Cortex of kidney (tissue), 1 donor: ENCODE results near the gene DOCK9.
"Not testable (repeated sequence)": the region's sequence is repeated elsewhere in the genome, so short reads cannot be mapped to it uniquely, and the experiment has no call there.

Source experiments
- DNase-seq: peaks from one replicate; lab custom pipeline; 2025; lab: John Stamatoyannopoulos, UW

Gene DOCK9

DNA sequence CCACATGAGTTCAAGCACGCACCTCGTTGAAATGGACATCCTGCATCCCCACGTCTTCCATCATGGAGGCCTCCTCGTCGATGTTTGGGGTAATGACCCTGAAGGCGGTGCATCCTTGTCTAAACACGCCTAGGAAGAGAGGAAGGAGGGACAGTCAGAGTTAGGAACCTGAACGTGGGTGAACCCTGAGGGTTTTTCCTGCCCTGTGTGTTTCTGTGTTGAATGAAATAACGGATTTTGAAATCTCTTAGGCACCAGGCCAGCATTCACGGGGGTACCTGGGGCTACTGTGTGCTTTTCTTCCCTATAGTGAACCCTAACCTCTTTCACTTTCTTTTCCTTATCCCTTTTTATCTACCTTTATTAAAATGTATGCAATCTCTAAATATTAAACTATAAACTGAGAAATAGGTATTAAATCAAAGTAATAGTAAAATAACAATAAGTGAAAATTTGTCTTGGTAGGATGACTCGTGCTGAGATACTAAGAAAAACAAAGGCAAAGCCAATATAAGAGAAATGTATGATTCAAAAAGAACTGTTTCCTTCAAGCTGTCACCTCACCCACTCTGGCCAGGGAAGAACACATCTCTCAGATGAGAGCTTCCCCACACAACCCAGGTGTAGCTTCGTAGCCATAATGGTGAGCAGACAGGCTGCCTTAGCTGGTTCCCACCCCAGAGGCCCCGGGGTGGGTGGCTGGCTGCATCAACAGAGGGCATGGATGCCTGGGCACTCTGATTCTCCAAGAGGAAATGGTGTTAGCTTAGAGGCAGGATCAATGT lies 153.3 kb downstream of the DOCK9 start:
- no peak for DNase-seq

DNA sequence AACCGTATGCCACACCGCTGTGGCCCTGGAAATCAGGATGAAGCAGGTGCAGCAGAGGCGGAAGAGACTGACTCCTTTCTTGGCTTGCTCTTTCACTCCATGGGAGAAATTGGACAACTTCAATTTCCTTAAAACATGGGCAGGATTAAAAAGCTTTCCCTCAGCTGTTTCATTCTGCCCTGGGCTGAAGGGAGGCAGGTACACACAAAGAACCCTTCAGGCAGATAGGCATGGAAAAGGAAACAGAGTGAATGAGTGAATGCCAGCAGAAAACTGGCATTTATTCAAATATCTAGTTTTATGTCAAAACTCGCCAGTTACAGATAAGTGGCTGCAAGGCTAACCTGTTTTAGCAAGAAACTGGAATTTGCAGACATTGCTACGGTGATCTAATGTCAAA lies 154.4 kb downstream of the DOCK9 start:
- no peak for DNase-seq

DNA sequence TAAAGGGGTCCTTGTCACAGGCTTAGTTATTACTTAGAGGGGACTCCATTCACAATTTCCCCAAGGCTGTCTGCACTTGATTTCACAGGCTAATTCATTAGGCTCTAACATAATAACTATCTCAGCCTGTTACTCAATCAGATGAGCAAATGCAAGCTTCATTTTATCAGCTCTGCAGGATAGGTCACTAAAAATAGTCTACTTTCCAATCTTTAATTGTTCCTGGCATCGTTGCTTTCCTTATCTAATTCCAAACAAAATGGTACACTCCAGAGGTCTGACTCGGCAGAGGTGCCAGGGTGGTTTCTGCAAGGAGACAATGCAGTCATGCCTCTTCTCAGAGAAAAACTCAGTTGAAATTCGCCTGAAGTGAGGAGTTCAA lies 155.6 kb downstream of the DOCK9 start:
- DNase-seq, result no peak

DNA sequence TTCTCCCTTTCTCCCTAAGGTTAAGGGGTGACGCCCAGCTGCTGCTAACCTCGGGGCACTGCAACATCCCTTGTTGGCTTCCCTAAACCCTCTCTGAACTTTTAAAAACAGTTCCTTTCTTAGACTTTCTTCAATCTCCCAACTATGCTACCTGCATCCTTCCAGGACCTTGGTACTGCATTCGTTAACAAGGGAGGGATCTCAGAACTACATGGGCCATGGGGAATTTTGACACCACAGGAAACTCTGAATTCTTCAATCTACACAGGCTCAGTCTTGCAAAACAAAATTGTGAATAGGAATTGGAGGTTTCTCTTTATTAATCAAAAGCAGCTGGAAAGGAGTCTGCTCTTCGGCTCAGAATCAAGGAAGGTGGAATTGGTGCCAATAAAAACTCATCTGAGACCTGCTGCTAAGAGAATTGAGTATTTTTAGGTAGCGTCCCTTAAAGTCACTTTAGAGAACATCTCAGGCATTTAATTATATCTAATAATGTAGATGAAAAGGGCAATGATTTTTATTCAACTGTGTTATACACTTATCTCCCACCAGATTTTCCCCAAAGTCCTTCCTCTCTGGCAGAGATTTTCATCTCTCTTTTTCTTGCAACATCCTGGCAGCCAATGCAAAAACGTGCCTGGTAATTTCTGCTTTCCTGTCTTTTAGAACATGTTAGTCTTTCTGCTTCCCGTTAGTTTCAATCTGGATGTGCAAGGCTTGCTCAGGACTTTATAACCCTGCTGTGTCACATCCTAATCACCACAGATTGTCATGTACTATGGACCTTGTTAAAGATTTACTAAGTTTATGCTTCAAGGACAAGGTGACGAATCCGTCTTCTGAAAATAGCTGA lies 156.3 kb downstream of the DOCK9 start:
- DNase-seq, result no peak

DNA sequence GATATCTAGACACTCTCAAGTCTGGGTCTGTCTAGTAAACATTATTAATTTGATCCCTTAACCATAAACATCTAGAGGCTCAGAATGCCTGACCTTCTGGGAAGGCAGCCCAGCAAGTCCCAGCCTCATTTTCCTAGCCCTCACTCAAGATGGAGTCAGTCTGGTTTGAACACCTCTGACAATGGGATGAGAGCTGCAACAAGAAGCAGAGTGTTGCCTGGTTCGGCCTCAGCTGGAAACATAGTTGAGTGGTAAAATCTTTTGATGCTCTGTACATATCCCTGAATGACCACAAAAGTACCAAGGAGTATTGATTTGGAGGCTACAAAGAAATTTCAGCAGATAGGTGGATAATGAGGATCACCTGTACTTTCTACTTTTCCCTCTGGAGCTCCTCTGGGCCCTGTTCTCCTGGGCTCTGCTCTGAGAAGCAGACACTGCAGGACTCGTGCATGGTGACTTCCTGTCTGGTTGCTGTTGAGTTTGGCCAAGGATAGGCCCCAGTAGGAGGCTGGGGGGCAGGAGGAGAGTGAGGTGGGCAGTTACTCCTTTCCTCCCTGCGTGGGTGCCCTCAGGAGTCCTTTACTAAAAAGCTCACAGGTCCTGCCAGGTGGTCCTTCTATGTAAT lies 157.0 kb downstream of the DOCK9 start:
- DNase-seq, result no peak

DNA sequence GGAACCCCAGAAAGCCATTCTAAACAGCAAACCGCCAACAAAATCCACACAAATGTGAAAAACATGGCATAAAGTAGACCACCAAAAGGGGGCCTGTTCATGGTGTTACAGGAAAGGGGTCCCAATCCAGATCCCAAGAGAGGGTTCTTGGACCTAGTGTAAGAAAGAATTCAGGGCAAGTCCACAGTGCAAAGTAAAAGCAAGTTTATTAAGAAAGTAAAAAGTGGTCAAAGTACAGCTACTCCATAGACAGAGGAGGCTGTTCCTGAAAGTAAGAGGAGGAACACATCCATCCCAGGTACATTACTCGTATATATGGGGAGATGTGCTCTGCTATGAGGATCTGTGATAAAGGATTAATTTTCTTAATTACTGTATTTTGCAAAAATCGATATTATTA lies 157.6 kb downstream of the DOCK9 start:
- DNase-seq, result no peak

DNA sequence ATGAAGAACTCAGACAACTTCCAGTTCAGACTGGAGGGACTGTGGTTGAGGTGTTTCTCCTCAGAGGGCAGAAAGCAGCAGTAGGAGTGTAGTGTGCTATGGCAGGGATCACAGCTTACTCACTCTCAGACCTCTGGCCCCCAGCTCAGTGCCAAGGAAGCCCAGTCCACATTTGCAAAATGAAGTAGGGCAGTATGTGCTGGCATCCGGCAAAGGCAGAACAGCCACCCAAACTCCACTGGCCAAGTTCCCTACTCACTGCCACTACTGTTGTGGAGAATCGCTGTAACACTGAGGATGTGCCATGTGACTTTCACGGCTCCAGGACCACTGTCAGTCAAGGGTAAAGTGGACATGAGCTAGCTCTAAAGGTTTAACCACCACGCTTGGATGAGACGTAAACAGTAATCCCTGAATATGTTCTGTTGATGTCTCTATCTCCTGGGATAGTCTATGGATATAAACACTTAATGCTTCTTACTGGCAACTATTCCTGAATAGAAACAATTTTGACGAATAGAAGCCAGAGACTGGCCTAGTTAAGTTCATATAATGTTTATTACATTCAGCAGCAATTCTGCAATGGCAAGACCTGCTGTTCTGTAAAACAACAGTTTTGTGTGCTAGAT lies 158.4 kb downstream of the DOCK9 start:
- no peak for DNase-seq

DNA sequence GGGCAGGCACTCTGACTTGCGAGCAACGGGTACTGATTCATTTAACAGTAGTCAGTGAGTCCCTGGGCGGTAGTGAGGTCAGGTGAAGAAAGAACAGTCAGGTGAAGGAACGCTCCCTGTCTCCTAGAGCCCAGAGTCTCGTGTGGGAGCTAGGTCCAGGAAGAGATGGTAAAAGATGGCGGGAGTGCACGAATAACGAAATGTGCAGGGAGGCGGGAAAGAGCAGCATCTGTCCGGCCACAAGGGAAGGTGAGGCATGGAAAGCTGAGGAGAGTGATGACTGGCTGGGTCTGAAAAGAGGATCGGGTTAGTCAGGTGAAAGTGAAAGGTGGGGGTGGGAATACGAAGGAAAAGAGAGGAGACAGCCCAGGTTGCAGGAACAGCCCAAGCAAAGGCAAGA lies 161.5 kb downstream of the DOCK9 start:
- no peak for DNase-seq

DNA sequence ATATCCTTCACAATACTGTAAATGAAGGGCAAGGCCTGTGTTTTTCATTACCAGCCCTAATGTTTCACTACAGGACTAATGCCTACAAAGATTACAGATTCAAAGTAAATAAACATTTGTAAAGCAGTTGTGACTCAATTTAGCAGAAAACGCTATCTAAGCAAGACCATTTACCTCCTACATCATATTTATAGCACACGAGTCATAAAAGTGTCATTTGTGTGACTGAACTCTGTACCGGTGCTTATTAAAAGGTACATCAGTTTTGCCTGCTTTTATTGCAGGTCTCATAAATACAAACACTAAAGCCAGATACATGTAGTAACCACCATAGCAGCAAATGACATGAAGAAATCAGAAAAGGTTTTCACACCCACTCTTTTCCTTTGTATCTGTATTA lies 163.9 kb downstream of the DOCK9 start:
- DNase-seq, result no peak

DNA sequence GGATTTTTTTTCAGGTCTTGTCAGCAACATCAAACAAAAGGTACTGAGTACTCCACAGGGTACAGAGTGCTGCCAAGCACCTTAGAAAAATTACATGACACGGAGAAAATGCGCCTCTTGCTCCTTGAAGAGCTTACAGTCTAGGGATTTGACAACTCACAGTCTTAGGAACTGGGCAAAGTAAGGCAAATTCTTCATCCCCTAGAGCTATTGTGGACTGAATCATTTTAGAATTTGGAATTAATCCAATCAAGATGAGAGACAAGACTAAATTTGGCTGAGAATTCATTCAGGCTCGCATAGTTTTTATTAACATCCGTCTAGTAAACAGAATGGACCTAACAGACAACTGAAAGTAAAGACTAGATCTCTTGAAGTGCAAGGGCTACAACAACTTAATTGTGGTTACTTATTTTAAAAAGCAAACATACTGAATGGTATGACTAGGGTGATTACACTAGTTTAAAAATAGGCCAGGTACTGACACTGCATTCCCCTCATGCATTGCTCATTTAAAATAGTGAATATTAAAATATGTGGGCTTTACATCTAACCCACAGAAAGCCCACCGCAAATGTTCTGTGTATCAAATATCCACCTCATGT lies 165.6 kb downstream of the DOCK9 start:
- DNase-seq, result not testable (repeated sequence)

DNA sequence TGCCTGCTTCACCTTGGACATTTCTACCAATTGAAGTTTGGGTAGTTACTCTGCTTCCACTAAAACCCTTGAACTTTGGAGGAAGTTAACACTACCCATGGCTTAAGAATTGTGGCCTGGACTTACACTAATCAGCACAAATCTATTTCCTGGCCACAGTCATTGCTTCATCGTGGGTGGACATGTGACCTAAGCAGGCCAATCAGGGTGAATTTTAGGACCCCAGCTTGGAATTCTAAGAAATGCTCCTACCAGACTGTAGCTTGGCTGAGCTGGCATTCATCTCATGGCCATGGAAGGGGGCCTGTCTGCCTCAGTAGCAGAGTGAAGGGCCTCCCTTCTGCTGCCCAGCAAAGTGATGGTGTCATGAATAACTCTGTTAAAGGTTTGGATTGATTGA lies 167.1 kb downstream of the DOCK9 start:
- no peak for DNase-seq

DNA sequence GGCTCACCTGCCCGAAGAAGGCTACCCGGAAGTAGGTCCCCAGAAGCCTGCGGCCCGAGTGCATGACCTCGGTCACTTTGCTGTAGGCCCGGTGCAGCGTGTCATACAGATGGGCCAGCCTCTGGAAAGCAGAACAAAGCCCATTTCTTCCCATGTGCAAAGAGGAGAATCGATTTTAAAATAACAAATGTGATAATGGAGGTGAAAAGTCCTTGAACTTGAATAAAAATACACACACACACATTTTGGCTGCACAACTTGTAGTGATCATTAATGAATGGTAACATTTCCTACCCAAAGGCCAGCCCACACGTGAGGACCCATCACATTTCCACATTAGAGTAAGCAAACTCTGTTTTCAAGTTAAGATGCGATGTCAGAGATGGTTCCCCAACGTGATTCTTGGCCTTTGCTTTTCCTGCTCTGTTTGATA lies 168.5 kb downstream of the DOCK9 start:
- no peak for DNase-seq

DNA sequence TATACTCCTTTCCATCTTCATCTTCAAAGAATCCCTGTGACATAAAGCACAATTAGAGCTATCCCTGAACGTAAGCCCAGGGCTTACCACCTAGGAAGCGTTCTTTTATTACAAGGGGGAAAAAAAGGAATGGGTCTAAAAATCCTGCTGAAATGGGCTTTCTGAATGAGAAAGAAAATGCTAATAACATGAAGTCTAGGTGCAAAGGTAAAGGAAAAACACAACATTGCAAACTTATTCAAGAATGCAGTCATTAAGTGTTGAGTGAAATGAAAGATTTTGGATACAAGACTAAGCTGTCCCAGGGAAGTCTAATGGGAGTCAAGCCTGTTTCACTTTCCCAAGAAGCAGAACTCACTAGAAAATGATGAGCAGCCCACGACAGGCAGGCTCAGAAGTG lies 170.1 kb downstream of the DOCK9 start:
- DNase-seq, result no peak

DNA sequence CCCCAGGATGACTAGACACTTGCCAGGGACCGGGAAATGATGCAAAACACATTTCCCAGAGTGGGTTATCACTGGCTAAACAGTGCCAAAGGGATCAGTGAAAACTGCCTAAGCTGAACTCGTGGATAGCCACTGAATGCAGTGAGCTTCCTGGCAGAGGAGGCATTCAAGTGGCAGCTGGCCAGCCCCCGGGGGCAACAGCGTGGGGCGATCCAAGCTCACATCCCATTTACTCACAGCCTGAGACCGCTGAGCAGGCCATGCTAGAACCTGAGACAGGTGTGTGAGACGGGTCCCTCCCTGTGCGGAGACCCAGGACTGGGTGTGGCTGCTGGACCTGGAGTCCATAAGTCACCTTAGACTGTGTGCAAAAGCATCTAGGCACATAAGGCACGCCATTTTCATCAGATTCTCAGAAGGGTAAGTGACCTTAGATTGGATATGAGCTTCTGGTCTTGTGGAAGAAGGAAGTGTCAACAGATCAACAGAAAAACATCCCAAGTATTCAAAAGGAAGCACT lies 173.5 kb downstream of the DOCK9 start:
- no peak for DNase-seq

DNA sequence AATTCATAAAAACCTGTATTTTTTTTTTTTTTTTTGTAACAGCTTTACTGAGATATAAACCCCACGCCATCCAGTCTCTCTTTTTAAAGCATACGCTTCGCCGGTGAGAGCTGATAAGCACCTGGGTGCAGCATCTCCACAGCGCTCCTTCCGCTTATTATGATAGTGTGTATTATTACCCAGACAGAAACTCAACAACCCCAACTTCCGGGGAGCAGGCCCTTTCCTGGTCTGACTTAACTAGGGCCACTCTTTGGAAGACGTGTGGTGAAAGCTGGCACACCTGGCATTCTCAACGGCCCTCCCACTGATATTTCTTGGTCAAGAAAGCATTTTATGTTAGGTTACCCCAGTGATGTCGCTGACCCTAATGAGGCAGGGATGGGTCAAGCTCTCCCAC lies 173.9 kb downstream of the DOCK9 start:
- DNase-seq, result no peak

DNA sequence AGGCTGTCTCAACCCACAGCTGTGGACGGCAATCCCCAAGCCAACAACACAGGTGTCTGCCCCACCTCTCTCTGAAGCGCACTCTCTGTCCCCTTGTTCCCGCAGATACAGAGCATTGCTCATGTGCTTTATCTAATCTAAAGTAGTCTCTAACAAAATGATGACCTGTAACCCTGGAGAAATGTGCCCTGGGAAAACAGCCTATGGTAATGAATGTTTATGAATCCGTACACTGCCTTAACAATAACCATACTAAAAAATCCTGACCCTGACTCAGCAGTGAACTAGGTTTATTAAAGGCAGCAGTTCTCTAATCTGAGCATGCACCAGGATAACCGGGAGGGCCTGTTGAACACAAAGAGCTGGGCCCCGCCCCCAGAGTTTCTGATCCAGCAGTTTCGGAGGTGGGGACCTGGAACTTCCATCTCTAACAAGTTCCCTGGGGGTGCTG lies 174.7 kb downstream of the DOCK9 start:
- DNase-seq, result no peak

DNA sequence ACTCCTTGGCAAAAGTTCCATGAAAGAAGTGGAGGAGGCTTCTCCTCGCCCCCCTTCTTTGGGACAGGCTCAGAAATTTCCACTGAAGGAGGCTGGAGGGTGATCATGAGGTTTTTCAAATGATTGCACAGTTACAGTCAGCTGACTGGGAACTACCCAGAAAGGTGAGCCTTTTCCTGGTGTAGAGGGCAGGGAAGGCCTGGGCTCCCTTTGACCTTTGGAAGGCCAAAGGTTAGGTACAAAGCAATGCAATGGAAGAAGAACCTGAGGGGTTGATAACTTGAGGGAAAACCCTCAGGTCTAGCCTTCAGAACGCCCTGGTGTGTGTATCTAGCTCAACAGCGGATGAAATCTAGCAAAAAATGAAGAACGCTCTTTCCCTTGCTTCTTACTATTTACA lies 175.3 kb downstream of the DOCK9 start:
- no peak for DNase-seq

DNA sequence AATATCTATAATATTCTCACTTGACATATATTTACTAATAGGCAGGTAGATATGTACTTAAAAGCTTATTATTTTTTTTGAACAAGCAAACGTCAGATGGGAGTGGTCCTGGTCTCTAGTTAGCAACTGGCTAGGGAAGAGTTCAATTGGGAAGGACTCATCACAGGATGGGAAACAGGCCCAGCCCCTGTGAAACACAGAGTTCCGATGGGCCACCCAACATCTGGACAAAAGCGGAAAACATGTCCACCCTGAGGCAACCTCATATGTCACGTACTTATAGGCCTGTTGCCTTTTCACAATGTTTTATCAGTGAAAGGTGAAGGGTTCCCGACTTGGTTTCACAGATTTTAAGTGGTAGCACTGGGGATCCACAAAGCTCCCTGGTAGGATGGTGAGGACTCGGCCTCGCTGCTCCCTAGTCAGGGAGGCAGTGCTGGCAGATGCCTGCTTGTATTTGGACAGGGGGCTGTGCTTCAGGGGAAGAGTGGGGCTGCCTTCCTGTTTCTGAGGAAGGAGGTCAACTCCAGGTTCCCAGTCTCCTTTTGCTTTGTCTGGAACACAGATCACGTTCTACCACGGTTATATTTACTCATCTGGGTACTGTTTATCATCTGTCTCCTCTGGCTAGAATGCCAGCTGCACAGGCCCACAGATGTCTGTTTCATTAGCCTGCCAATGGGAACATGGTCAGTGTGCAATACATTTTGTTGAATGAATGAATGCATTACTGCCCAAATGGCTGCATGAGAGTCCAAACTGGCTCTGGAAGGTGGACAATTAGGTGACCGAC lies 176.0 kb downstream of the DOCK9 start:
- DNase-seq, result no peak

DNA sequence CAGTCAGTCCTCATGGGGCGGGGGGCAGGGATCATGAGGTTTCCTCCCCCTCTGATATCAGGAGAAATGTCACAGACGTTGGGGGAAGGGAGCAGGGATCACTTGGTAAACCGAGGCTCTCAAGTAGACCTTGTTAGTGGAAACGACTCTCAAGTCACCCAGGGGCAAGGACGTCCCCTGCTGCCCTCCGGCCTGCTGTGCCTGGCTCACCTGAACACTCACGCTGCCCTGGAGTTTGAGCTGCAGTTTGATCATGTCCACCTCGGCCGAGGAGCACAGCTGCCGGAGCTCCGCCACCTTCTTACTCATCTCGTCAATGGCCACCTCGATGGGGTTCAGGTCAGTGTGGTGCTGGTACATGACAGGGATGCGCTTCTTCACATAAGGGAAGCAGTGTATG lies 177.8 kb downstream of the DOCK9 start:
- DNase-seq, result no peak

DNA sequence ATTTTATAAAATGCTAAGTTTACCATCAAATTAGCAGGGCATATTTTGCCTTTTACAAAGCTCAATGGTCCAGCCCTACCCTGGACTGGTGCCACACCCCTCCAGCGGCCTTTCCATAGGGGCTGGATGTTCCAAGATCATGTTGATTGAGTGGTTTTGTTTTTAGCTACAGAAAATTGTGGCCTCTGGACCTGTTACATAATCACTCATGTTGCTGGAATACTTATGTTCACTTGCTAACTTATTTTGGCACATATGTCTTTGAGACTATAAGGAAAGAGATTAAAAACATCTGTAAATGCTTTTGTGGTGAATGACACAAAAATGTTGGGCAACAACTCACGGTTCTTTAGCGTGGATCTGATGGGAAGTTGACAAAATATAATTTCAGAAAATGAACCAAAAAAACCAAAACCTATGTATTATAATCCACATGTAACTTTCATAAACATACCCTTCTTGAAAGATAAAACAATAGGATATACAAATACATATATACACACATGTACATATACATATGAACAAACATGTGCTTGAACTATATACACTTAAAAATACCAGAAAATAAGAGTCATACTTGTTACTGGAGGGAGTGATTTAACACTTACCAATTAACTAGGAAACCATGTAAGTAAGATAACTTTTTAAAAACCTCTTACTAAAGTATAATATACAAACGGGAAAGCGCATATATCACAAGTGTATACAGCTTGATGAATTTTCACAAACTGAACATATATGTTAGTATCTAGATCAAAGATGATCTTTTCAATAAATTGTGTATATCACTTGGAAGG lies 178.8 kb downstream of the DOCK9 start:
- DNase-seq, result no peak
